GM21447 (cell line): Measurements from ENCODE around the gene SLC34A2.
"Not testable (repeated sequence)": the region's sequence is repeated elsewhere in the genome, so short reads cannot be mapped to it uniquely, and the experiment has no call there.

Source experiments
- ATAC-seq: cut with Tn5 transposase; IDR thresholded peaks from one replicate; pipeline ENCODE4 v1.9.1; 2021; ENCODE audit not compliant: unreplicated experiment

Gene SLC34A2

GRCh38 chr4:25661441-25661840 lies 5.8 kb downstream of the SLC34A2 start:
- ATAC-seq, result not testable (repeated sequence)

DNA sequence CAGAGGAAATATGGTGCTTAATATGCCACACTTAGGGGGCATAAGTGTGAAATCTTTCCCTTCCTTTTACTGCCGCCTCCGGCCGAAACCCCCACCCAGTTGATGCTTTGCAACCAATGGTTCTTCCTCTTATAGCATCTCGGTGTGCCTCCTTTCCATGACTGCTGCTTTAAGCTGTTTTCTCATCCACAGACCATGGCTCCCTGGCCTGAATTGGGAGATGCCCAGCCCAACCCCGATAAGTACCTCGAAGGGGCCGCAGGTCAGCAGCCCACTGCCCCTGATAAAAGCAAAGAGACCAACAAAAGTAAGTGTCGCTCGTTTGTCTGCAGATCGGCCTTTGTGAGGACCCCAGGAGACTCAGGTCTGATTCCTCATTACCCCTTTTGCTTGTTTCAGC lies 6.7 kb downstream of the SLC34A2 start:
- no peak for ATAC-seq

DNA sequence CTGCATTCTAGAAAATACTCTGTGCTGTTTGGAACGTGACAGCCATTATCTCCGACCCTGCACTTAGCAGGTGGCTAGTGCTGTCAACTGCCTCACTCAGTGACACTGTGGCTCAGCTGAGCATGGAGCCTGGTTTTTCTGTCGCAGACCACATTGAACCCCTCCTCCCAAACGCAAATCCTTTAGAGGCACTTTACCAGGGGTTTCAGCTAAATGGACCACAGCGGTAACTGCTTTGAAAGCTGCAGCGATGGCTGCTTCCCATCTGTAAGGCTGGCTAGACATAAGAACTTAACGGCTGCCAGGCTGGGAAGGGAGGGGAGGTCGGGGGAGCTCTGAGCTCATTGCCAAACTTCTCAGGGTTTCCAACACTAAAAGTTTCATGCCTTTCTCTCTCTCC lies 8.1 kb downstream of the SLC34A2 start:
- ATAC-seq, result no peak

DNA sequence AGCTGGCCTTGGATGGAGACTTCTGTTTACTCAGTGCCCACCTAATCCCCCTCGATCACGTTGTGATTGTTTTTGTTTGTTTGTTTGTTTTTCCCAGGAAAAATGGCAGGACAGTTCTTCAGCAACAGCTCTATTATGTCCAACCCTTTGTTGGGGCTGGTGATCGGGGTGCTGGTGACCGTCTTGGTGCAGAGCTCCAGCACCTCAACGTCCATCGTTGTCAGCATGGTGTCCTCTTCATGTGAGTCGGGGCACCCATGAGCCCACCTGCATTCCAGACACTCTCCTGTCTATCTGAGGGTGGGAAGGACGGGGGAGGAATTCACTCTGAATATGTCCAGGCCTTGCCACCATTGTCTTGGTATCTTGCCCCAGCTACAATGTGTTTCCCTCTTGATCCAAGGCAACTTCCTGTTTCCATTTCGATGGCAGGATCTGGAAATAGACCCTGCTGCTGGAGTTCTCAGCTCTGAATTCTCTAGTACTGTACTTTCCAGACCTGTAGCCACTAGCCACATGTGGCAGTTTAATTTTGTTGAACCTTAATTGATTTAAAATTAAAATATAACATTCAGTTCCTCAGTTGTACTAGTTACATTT lies 10.5 kb downstream of the SLC34A2 start:
- no peak for ATAC-seq

GRCh38 chr4:25667931-25668557 lies 12.4 kb downstream of the SLC34A2 start:
- ATAC-seq, result no peak

DNA sequence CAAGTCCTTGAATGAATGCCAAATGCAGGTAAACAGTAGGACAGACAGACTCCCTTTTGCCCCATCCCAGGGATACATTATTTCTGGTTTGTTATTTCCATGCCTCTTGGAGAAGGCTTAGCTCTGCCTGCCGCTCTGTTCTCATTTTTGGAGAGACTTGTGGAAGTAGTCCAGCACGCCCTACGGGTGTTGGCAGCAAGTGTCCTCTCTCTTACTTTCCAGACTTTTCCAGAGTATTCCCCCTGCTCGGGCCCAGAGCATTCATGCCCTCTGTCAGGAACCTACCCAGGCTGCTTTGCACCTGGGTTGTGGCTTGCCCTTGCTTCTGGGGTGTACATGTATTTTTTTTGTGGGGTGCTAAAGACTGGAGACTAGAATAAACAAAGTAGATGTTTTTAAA lies 15.3 kb downstream of the SLC34A2 start:
- no peak for ATAC-seq

- no peak for ATAC-seq
Measured at GRCh38 chr4:25672756-25673155, 17.1 kb downstream of the SLC34A2 start.

GRCh38 chr4:25674386-25674785 lies 18.7 kb downstream of the SLC34A2 start:
- no peak for ATAC-seq

DNA sequence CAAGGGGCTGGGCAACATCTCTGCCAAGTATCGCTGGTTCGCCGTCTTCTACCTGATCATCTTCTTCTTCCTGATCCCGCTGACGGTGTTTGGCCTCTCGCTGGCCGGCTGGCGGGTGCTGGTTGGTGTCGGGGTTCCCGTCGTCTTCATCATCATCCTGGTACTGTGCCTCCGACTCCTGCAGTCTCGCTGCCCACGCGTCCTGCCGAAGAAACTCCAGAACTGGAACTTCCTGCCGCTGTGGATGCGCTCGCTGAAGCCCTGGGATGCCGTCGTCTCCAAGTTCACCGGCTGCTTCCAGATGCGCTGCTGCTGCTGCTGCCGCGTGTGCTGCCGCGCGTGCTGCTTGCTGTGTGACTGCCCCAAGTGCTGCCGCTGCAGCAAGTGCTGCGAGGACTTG lies 20.6 kb downstream of the SLC34A2 start:
- ATAC-seq, result no peak

DNA sequence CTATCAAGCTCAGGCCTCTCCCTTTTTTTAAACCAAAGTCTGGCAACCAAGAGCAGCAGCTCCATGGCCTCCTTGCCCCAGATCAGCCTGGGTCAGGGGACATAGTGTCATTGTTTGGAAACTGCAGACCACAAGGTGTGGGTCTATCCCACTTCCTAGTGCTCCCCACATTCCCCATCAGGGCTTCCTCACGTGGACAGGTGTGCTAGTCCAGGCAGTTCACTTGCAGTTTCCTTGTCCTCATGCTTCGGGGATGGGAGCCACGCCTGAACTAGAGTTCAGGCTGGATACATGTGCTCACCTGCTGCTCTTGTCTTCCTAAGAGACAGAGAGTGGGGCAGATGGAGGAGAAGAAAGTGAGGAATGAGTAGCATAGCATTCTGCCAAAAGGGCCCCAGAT lies 21.5 kb downstream of the SLC34A2 start:
- ATAC-seq, result no peak

DNA sequence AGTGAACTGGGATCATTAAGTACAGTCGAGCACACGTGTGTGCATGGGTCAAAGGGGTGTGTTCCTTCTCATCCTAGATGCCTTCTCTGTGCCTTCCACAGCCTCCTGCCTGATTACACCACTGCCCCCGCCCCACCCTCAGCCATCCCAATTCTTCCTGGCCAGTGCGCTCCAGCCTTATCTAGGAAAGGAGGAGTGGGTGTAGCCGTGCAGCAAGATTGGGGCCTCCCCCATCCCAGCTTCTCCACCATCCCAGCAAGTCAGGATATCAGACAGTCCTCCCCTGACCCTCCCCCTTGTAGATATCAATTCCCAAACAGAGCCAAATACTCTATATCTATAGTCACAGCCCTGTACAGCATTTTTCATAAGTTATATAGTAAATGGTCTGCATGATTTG lies 22.3 kb downstream of the SLC34A2 start:
- no peak for ATAC-seq

DNA sequence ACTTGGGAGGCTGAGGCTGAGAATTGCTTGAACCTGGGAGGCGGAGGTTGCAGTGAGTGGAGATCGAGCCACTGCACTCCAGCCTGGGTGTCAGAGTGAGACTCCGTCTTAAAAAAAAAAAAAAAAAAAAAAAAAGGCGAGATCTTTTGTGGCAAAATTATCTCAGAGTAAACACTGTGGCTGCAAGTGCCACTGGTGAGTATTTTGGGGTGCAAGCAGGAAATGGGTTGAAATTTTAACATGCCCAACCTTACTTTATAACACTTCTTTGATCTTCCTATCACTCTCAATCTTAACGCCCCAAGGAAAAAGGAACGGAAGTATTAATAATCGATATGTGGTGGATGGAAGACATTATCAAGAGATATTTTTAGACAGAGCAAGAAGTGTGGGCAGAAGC lies 32.1 kb downstream of the SLC34A2 start:
- no peak for ATAC-seq

- ATAC-seq, result no peak
Measured at GRCh38 chr4:25694466-25694865, 38.8 kb downstream of the SLC34A2 start.

- no peak for ATAC-seq
Measured at GRCh38 chr4:25696409-25696808, 40.8 kb downstream of the SLC34A2 start.

GRCh38 chr4:25697516-25697915 lies 41.9 kb downstream of the SLC34A2 start:
- ATAC-seq, result no peak

- ATAC-seq, result no peak
Measured at GRCh38 chr4:25700661-25701060, 45.0 kb downstream of the SLC34A2 start.

DNA sequence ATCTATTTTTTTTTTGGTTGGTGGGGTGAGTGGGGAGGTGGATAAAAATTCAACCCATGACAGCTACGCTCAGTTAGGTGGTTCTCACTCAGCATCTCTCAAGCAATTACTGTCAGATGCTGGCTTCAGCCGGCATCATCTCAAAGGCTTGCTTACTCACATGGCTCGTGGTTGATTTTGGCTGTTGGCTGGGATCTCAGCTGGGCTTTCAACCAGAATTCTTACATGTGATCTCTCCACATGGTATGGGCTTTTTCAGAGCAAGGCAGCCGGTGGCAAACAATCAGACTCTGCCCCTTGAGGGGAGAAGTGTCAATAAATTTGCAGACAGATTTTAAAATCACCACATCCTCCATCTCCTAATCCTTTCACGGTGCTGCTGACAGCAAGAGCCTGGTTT lies 47.2 kb downstream of the SLC34A2 start:
- no peak for ATAC-seq

DNA sequence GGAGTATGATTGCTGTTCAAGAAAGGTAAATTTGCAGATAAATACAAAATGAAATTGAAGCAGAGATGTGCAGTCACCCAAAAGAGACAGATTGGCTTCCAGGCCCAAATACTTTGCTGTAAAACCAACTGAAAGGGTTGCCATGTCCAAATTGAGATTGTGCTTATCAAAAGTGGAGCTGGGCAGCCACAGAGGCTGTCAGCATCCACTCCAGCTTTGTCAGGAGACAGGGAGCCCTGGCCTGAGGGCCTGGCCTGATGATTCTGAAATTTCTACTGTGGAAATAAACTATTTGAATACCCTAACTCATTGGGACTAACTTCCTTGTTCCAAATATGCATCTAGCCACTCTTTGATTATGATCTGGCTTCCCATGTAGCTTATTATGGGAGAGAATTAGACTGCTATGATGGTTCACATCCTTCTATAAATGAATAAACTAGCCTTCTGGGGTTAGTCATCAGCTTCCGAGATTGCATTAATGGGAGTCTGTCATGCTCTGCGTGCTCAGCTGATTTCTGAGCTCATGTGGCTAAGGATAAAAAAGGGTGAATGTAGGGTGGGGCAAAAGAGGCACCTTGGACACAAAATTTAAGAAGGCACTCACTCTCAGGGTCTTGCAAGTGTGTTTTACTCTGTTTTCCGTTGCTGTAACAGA lies 48.2 kb downstream of the SLC34A2 start:
- ATAC-seq, result no peak

DNA sequence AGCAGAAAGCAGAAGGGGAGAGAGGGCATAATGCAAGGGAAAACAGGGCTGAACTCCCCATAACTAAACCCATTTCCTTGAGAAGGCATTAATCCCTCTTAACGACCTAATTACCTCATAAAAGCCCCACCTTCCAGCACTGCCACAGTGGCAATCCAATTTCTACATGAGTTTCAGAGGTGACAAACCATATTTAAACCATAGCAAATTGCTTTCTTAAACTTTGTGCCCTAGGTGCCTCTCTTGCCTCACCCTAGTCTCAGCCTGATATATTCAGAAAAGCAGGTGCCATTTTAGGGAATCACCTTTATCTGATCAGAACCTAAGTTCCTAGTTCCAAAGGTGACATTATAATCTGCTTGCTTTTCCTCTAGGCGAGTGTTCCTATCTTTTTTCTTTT lies 48.9 kb downstream of the SLC34A2 start:
- ATAC-seq, result no peak

GRCh38 chr4:25710637-25711036 lies 55.0 kb downstream of the SLC34A2 start:
- no peak for ATAC-seq

GRCh38 chr4:25712611-25713010 lies 57.0 kb downstream of the SLC34A2 start:
- ATAC-seq, result no peak

DNA sequence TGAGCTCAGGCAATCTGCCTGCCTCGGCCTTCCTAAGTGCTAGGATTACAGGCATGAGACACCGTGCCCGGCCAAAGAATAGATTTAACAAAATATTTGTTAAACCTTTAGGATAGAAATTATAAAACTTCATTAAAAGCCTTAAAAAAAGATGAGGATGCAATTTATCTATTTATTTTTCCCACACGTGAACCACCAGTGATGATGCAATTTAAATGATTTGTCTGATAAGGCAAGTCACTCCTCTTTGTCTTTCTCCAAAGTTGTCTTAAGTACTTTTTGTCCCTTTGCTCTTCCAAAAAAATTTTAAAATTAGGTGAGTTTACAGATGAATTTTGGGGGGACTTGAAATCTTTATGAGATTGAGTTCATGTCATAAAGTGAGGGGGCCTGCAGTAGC lies 58.2 kb downstream of the SLC34A2 start:
- ATAC-seq, result no peak

DNA sequence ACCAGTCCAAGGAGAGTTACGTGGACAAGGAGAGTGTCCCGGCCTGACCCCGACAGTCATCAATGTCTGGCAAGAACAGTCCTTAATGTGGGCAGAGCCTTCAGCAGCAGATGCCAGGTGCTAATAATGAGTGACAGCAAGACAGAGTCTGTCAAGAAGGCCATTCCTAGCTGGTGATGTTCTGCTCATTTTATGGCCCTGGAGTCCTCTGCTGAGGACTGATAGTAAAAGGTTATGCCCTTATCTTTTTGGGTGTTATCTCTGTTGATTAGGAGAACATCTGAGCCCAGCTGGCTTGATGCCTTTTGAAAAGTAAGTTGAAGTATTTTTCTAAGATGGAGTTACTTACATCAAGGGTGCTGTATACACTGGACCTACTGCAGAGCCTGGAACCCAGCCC lies 67.3 kb downstream of the SLC34A2 start:
- no peak for ATAC-seq
